Measurements from ENCODE around the gene PRTN3. TPM values are rescaled to one million over a fixed set of nuclear protein-coding genes. Genes with fewer than 3 reads are reported as not detected.

PRTN3 gene
- polyA plus RNA-seq, 1 donor (not counting 4 experiments of a cell fraction or from before 2014, with no cell fraction given), result not detected

- dilution Hi-C loops (cut with MboI; ENCODE audit: extremely low pct_ligation_motif_present, low sequenced_read_pairs), result no loop called here
- no peak for TF ChIP-seq EZH2 (IDR thresholded peaks at IDR 0.05; ENCODE audit: low read length)
- TF ChIP-seq CTCF (optimal IDR thresholded peaks at IDR 0.05 in 1 of 3, IDR thresholded peaks at IDR 0.05 in 1 of 3, conservative IDR thresholded peaks at IDR 0.05 in 1 of 3; ENCODE audit: extremely low read depth in 1 of 3, insufficient read depth in 2 of 3, low read length in 3 of 3), result no peak
- Histone ChIP-seq H2AFZ (ENCODE audit: control insufficient read depth, low read length) (no peak overlapping the region), H3K4me2 (ENCODE audit: control insufficient read depth, extremely low read depth, insufficient read depth, low read depth, low read length) (peak overlapping the region; percentile 54), H3K4me3 (ENCODE audit: control insufficient read depth in 2 of 3, extremely low read depth in 1 of 3, insufficient read depth in 2 of 3, low read depth in 1 of 3, low read length in 3 of 3) (no peak overlapping the region), H3K4me1 (ENCODE audit: control insufficient read depth, extremely low read depth, insufficient read depth, low read length) (peaks cover 25% of the 10 kb centered on the region), H3K79me2 (ENCODE audit: control insufficient read depth, insufficient read depth, low read length) (no peaks in the 10 kb centered on the region), H3K9me3 (ENCODE audit: control insufficient read depth, low read depth, low read length) (no peaks in the 10 kb centered on the region), H4K20me1 (ENCODE audit: control insufficient read depth, extremely low read depth, insufficient read depth, low read length) (no peaks in the 10 kb centered on the region), H3K9me1 (ENCODE audit: control insufficient read depth, extremely low read depth, insufficient read depth, low read length) (no peaks in the 10 kb centered on the region), H3K27me3 (ENCODE audit: control insufficient read depth, extremely low read depth, insufficient read depth, low read length) (no peaks in the 10 kb centered on the region), H3K9ac (ENCODE audit: control insufficient read depth, extremely low read depth, insufficient read depth, low read length) (peak overlapping the region; percentile 34), H3K36me3 (ENCODE audit: control insufficient read depth in 2 of 2, extremely low read depth in 1 of 2, insufficient read depth in 2 of 2, low read length in 2 of 2) (peaks cover 18 to 28% of the 10 kb centered on the region in 2 experiments), H3K27ac (ENCODE audit: control insufficient read depth, insufficient read depth, low read length) (peak overlapping the region; percentile 66)
- FAIRE-seq (no peak), DNase-seq (ENCODE audit: low read depth, low spot score) (no peak)
These were observed 30.9 kb downstream of the PRTN3 start for GRCh38 chr19:871446-872265.

GRCh38 chr19:872266-872951 lies 31.6 kb downstream of the PRTN3 start:
- Histone ChIP-seq H3K36me3 (ENCODE audit: control insufficient read depth in 2 of 2, extremely low read depth in 1 of 2, insufficient read depth in 2 of 2, low read length in 2 of 2) (peaks cover 18 to 32% of the 10 kb centered on the region in 2 experiments), H3K4me3 (ENCODE audit: control insufficient read depth in 2 of 3, extremely low read depth in 1 of 3, insufficient read depth in 2 of 3, low read depth in 1 of 3, low read length in 3 of 3) (peak overlapping the region in 1 of 3 experiments; percentile 18), H3K9me1 (ENCODE audit: control insufficient read depth, extremely low read depth, insufficient read depth, low read length) (no peaks in the 10 kb centered on the region), H3K27me3 (ENCODE audit: control insufficient read depth, extremely low read depth, insufficient read depth, low read length) (no peaks in the 10 kb centered on the region), H3K9me3 (ENCODE audit: control insufficient read depth, low read depth, low read length) (no peaks in the 10 kb centered on the region), H2AFZ (ENCODE audit: control insufficient read depth, low read length) (no peak overlapping the region), H4K20me1 (ENCODE audit: control insufficient read depth, extremely low read depth, insufficient read depth, low read length) (no peaks in the 10 kb centered on the region), H3K4me2 (ENCODE audit: control insufficient read depth, extremely low read depth, insufficient read depth, low read depth, low read length) (peak overlapping the region; percentile 54), H3K79me2 (ENCODE audit: control insufficient read depth, insufficient read depth, low read length) (no peaks in the 10 kb centered on the region), H3K27ac (ENCODE audit: control insufficient read depth, insufficient read depth, low read length) (peak overlapping the region; percentile 66), H3K9ac (ENCODE audit: control insufficient read depth, extremely low read depth, insufficient read depth, low read length) (peak overlapping the region; percentile 34), H3K4me1 (ENCODE audit: control insufficient read depth, extremely low read depth, insufficient read depth, low read length) (peaks cover 25% of the 10 kb centered on the region)
- FAIRE-seq, result no peak
- dilution Hi-C loops (cut with MboI; ENCODE audit: extremely low pct_ligation_motif_present, low sequenced_read_pairs), result no loop called here
- no peak for TF ChIP-seq CTCF (optimal IDR thresholded peaks at IDR 0.05 in 1 of 3, IDR thresholded peaks at IDR 0.05 in 1 of 3, conservative IDR thresholded peaks at IDR 0.05 in 1 of 3; ENCODE audit: extremely low read depth in 1 of 3, insufficient read depth in 2 of 3, low read length in 3 of 3)
- TF ChIP-seq EZH2 (IDR thresholded peaks at IDR 0.05; ENCODE audit: low read length), result no peak
- peak; percentile 69 for DNase-seq (ENCODE audit: low read depth, low spot score)
